Loucy (cell line): ENCODE results near the gene PROSER2.

ENCODE experiments used
- H2AFZ ChIP-seq: fragments of 200-600 bp; sonication (generic); 2 replicates; pipeline ENCODE4 v1.6.0; 2016; ENCODE audit warnings: antibody characterized with exemption, mild to moderate bottlenecking, low read length, moderate library complexity
- H3F3A ChIP-seq: fragments of 200-600 bp; 2 replicates; pipeline ENCODE4 v1.6.0; 2016; ENCODE audit warnings: antibody characterized with exemption, low read depth, mild to moderate bottlenecking
- H3K27me3 ChIP-seq: fragments of 200-600 bp; sonication (generic); 2 replicates; pipeline ENCODE4 v1.6.1; 2014; ENCODE audit warnings: low read length, mild to moderate bottlenecking; ENCODE audit not compliant: insufficient read depth, poor library complexity, severe bottlenecking
- H3K36me3 ChIP-seq: fragments of 200-600 bp; sonication (generic); 2 replicates; pipeline ENCODE4 v1.6.1; 2016; ENCODE audit warnings: low read length; ENCODE audit not compliant: insufficient read depth
- H3K4me1 ChIP-seq: fragments of 200-600 bp; sonication (generic); 2 replicates; pipeline ENCODE4 v1.5.1; 2014; ENCODE audit warnings: low read length, mild to moderate bottlenecking; ENCODE audit not compliant: insufficient read depth, poor library complexity, severe bottlenecking
- H3K4me2 ChIP-seq: fragments of 200-600 bp; sonication (generic); 2 replicates; pipeline ENCODE4 v1.6.0; 2014; ENCODE audit warnings: antibody characterized with exemption, low read length, low read depth, mild to moderate bottlenecking; ENCODE audit not compliant: poor library complexity, severe bottlenecking
- H3K4me3 ChIP-seq: fragments of 200-600 bp; sonication (generic); 2 replicates; pipeline ENCODE4 v1.5.1; 2014; ENCODE audit warnings: low read length, mild to moderate bottlenecking, mixed read lengths; ENCODE audit not compliant: poor library complexity, severe bottlenecking
- H3K79me2 ChIP-seq: fragments of 200-600 bp; sonication (generic); 2 replicates; pipeline ENCODE4 v1.6.1; 2014; ENCODE audit warnings: low read length; ENCODE audit not compliant: insufficient read depth
- H3K9ac ChIP-seq: fragments of 200-600 bp; sonication (generic); 2 replicates; pipeline ENCODE4 v1.6.0; 2014; ENCODE audit warnings: mild to moderate bottlenecking, low read depth, low read length, moderate library complexity; ENCODE audit not compliant: poor library complexity, severe bottlenecking
- H3K9me2 ChIP-seq: fragments of 200-600 bp; sonication (generic); replicated peaks from 2 replicates; pipeline ENCODE4 v1.6.1; 2016; ENCODE audit warnings: low read depth, low read length, mixed read lengths
- H3K9me3 ChIP-seq: fragments of 200-600 bp; sonication (generic); 2 replicates; pipeline ENCODE4 v1.6.1; 2014; ENCODE audit warnings: mild to moderate bottlenecking, antibody characterized with exemption, low read length, low read depth; ENCODE audit not compliant: insufficient read depth
- H4K20me1 ChIP-seq: fragments of 200-600 bp; sonication (generic); 2 replicates; pipeline ENCODE4 v1.6.0; 2014; ENCODE audit warnings: antibody characterized with exemption, low read length, mild to moderate bottlenecking; ENCODE audit not compliant: insufficient read depth, poor library complexity, severe bottlenecking
- EZH2phosphoT487 ChIP-seq: fragments of 200-600 bp; IDR thresholded peaks from 2 replicates; pipeline ENCODE4 v1.6.1; 2018; ENCODE audit warnings: antibody characterized with exemption, mild to moderate bottlenecking, moderate library complexity, borderline replicate concordance
- TF ChIP-seq, protein P1 (sequence below): fragments of 200-600 bp; sonication (generic); conservative IDR thresholded peaks from 2 replicates; pipeline ENCODE4 v1.5.1; 2014; ENCODE audit warnings: mild to moderate bottlenecking, antibody characterized with exemption, low read length

PROSER2 gene

DNA sequence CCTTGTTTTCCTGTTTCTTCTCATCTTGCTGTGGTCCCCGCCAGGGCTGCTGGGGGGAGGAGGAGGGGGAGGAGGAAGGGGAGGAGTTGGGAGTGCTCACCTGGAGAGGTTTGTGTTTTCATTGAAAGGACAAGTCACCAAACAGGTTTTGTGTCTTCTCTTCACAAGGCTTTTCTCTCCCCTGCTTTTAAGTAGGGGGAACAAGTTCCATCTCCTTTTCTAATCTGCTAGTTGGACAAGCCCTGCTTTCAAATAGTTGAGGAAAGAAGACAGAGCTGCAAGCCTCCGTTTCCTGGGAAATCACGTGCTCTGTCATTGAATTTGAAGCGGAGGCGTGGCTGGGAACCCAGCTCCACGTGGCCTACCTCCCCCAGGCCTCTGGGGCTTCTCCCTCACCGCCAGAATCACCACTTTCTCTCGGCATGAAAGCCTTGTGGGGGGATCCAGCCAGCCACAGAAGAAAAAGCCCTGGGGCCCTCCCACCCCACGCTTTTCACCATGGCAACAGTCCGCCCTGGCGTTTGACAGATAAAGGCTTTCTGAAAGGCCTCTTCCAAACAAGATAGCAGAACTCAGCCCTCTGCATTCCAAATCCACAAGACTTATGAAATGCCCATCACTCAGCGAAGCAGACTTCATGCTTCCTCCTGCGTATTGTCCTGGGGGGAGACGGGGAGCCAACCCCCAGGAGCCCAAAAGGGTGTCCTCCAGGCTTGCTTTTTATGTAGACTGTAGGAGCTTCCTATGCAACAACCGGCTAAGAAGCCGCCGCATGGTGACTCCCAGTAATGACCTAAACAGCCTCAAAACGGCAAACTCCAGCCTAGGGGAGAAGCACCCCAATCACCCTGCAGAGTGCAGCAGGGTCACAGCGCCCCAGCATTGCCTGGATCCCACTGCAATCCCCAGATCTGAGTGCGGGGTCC is 51.7 kb downstream of the PROSER2 start:
- H3K4me2 ChIP-seq: peak overlapping the region; percentile 28

DNA sequence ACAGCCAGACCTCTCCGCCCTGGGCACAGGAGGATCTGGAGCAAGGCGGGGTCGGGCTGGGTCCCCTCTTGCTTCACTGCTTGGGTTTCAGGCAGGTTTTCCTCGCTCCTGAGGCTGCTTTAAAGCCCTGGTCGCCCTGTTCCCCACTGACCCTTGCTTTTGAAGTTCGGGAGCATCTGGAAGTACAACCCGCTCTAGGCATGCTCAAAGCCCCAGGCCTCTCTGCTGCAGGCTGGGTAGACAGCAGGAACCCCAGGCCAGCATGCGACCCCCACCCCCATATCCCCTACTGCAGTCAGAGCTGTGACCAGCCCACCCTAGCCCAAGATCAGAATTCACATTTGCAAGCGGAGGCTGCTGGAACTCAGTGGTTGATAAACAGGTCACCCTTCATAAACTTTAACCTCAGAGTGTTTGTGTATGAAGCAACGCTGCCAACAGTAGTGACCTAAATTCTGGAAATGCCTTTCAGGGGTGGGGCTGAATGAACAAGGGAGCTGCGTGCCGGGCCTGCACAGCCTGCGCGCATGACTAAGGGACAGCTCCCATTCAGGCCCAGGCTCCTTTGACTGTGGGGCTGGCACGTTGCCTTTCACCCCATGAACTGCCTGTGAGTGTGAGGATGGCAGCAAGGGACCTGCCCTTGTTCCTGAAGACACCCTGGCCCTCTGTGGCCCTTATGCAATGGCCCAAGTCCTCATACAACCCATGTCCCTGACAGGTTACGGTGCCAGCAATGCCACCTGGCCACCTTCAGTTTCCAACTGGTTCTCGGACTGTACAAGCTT is 52.5 kb downstream of the PROSER2 start:
- no peak overlapping the region for H3K4me2 ChIP-seq

More for the DNA sequence above, 51.7 kb downstream of the PROSER2 start:
- no peaks in the 10 kb centered on the region for H3K36me3 ChIP-seq
- no peak overlapping the region for H3K9ac ChIP-seq
- H2AFZ ChIP-seq: peak overlapping the region; percentile 32; the same call in 1 of the 2 replicates
- H3K4me3 ChIP-seq: peak overlapping the region; percentile 8
- no peaks in the 10 kb centered on the region for H3K9me3 ChIP-seq
- TF ChIP-seq, protein P1, sequence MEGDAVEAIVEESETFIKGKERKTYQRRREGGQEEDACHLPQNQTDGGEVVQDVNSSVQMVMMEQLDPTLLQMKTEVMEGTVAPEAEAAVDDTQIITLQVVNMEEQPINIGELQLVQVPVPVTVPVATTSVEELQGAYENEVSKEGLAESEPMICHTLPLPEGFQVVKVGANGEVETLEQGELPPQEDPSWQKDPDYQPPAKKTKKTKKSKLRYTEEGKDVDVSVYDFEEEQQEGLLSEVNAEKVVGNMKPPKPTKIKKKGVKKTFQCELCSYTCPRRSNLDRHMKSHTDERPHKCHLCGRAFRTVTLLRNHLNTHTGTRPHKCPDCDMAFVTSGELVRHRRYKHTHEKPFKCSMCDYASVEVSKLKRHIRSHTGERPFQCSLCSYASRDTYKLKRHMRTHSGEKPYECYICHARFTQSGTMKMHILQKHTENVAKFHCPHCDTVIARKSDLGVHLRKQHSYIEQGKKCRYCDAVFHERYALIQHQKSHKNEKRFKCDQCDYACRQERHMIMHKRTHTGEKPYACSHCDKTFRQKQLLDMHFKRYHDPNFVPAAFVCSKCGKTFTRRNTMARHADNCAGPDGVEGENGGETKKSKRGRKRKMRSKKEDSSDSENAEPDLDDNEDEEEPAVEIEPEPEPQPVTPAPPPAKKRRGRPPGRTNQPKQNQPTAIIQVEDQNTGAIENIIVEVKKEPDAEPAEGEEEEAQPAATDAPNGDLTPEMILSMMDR: no peak
- no peak for TF ChIP-seq EZH2phosphoT487
- no peaks in the 10 kb centered on the region for H3K79me2 ChIP-seq
- H3K9me2 ChIP-seq: no peaks in the 10 kb centered on the region
- no peaks in the 10 kb centered on the region for H4K20me1 ChIP-seq
- no peaks in the 10 kb centered on the region for H3K27me3 ChIP-seq
- H3F3A ChIP-seq: no peaks in the 10 kb centered on the region
- H3K4me1 ChIP-seq: peaks cover 35% of the 10 kb centered on the region

DNA sequence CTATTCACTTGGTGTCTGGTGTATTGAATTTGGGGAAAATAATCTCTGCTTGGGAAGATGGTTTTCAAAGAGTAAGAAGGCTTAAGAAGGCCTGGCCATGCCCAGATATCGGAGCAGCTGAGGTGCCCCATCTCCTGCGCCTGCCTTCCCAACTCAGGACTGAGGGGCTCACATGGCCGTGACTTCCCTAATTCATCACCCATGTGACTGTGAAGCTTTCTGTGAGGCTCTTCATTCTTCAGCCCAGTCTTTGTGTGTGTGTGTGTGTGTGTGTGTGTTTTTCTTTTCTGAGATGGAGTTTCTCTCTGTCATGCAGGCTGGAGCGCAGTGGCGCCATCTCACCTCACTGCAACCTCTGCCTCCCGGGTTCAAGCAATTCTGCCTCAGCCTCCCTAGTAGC is 53.2 kb downstream of the PROSER2 start:
- no peaks in the 10 kb centered on the region for H4K20me1 ChIP-seq
- no peak overlapping the region for H3K4me2 ChIP-seq
- no peak overlapping the region for H3K4me3 ChIP-seq
- H3K9me3 ChIP-seq: no peaks in the 10 kb centered on the region
- H3K79me2 ChIP-seq: no peaks in the 10 kb centered on the region
- no peak overlapping the region for H2AFZ ChIP-seq
- H3K4me1 ChIP-seq: peaks cover 27% of the 10 kb centered on the region
- H3K9me2 ChIP-seq: no peaks in the 10 kb centered on the region
- TF ChIP-seq EZH2phosphoT487: no peak
- TF ChIP-seq, protein P1: no peak
- H3K9ac ChIP-seq: no peak overlapping the region
- H3K27me3 ChIP-seq: no peaks in the 10 kb centered on the region
- no peaks in the 10 kb centered on the region for H3F3A ChIP-seq
- no peaks in the 10 kb centered on the region for H3K36me3 ChIP-seq

More for the DNA sequence above, 52.5 kb downstream of the PROSER2 start:
- Histone ChIP-seq H3K27me3 (no peaks in the 10 kb centered on the region), H3K79me2 (no peaks in the 10 kb centered on the region), H3K9ac (no peak overlapping the region), H3K9me2 (no peaks in the 10 kb centered on the region), H2AFZ (no peak overlapping the region), H4K20me1 (no peaks in the 10 kb centered on the region), H3K4me3 (no peak overlapping the region), H3K4me1 (peaks cover 32% of the 10 kb centered on the region), H3F3A (no peaks in the 10 kb centered on the region), H3K9me3 (no peaks in the 10 kb centered on the region), H3K36me3 (no peaks in the 10 kb centered on the region)
- TF ChIP-seq, protein P1: no peak
- TF ChIP-seq EZH2phosphoT487: no peak
